Endothelial cell of umbilical vein (primary cell): Measurements from ENCODE around the gene COL5A3. TPM values are rescaled to one million over a fixed set of nuclear protein-coding genes. Genes with fewer than 3 reads are reported as not detected.

Source experiments
- BruUV-seq: library from RNA; stranded (reverse); fragments of 400-500 nt; replicated peaks from 2 replicates; lab custom pipeline; 2021; lab: Mats Ljungman, UMichigan
- CTCF ChIA-PET: fragments of 300-600, 350-600 bp; sonication (Branson Sonifier 250); formaldehyde crosslinking; loops from one replicate; lab custom pipeline; 2021; ENCODE audit warnings: antibody characterized with exemption, inconsistent platforms; lab: Charles Lee
- POLR2A ChIA-PET: fragments of 300-600, 350-600 bp; sonication (Branson Sonifier 250); formaldehyde crosslinking; loops from one replicate; lab custom pipeline; 2021; ENCODE audit warnings: antibody characterized with exemption, inconsistent platforms; lab: Charles Lee
- DNase-seq: peaks from one replicate; pipeline ENCODE4 v3.0.0-alpha.2; 2011; ENCODE audit warnings: low read depth, low spot score
- FAIRE-seq: peaks from 2 replicates; lab custom pipeline; 2011; peaks lifted over from hg19 to GRCh38; lab: Jason Lieb, UNC
- H2AFZ ChIP-seq: 2 replicates; pipeline ENCODE4 v1.6.0; 2012; ENCODE audit warnings: low read depth, low read length, control low read depth, inconsistent platforms
- H3K27ac ChIP-seq: 2 replicates; pipeline ENCODE4 v1.5.1; 2011; ENCODE audit warnings: low read depth, mild to moderate bottlenecking, control low read depth, low read length, moderate library complexity; ENCODE audit not compliant: insufficient read depth
- H3K27me3 ChIP-seq, 2 experiments: 2 replicates each; pipeline versions ENCODE4 v1.6.0 to v1.6.1; 2011; ENCODE audit warnings: low read length in 2 of 2, mixed read lengths in 1 of 2; ENCODE audit not compliant: control insufficient read depth in 2 of 2, insufficient read depth in 2 of 2
- H3K36me3 ChIP-seq, 2 experiments: 2 replicates in 1 of 2; 3 replicates in 1 of 2; pipeline ENCODE4 v1.5.1; 2011; ENCODE audit warnings: low read length in 2 of 2, mild to moderate bottlenecking in 1 of 2, moderate library complexity in 1 of 2; ENCODE audit not compliant: control insufficient read depth in 2 of 2, insufficient read depth in 2 of 2; ENCODE audit errors: extremely low read depth in 1 of 2
- H3K4me1 ChIP-seq: 3 replicates; pipeline ENCODE4 v1.5.1; 2011; ENCODE audit warnings: mild to moderate bottlenecking, low read length; ENCODE audit not compliant: control insufficient read depth, insufficient read depth; ENCODE audit errors: extremely low read depth
- H3K4me2 ChIP-seq: 2 replicates; pipeline ENCODE4 v1.6.1; 2011; ENCODE audit warnings: low read length, control low read depth, mixed read lengths; ENCODE audit not compliant: insufficient read depth
- H3K4me3 ChIP-seq, 3 experiments: fragments of 200-600 bp in 1 of 3; sonication (generic), shearing (Covaris generic) in 1 of 3; replicated peaks in 1 of 3; 2 replicates each; pipeline ENCODE4 v1.5.1; 2011 to 2016; ENCODE audit warnings: control low read depth in 3 of 3, low read length in 3 of 3, mild to moderate bottlenecking in 2 of 3, inconsistent platforms in 1 of 3, low read depth in 1 of 3, moderate library complexity in 1 of 3; ENCODE audit not compliant: insufficient read depth in 1 of 3
- H3K79me2 ChIP-seq: 2 replicates; pipeline ENCODE4 v1.6.0; 2012; ENCODE audit warnings: low read length, inconsistent platforms; ENCODE audit not compliant: control insufficient read depth, insufficient read depth
- H3K9ac ChIP-seq: replicated peaks from 2 replicates; pipeline ENCODE3; 2011; ENCODE audit warnings: low read length, control low read depth; ENCODE audit not compliant: insufficient read depth; ENCODE audit errors: extremely low read depth
- H3K9me1 ChIP-seq: replicated peaks from 3 replicates; pipeline ENCODE4 v1.6.0; 2011; ENCODE audit warnings: mild to moderate bottlenecking, low read length; ENCODE audit not compliant: control insufficient read depth, insufficient read depth; ENCODE audit errors: extremely low read depth
- H3K9me3 ChIP-seq: replicated peaks from 2 replicates; pipeline ENCODE4 v1.5.1; 2012; ENCODE audit warnings: low read length, inconsistent platforms; ENCODE audit not compliant: control insufficient read depth, insufficient read depth
- H4K20me1 ChIP-seq: replicated peaks from 2 replicates; pipeline ENCODE3; 2011; ENCODE audit warnings: mild to moderate bottlenecking, low read length; ENCODE audit not compliant: control insufficient read depth, insufficient read depth; ENCODE audit errors: extremely low read depth
- EZH2 ChIP-seq: IDR thresholded peaks from 2 replicates; pipeline ENCODE4 v1.6.1; 2012; ENCODE audit warnings: borderline replicate concordance, low read depth, mild to moderate bottlenecking, moderate library complexity, low read length, inconsistent platforms; ENCODE audit not compliant: severe bottlenecking
- FOS ChIP-seq: IDR thresholded peaks from 2 replicates; pipeline ENCODE4 v1.6.1; 2011; ENCODE audit warnings: mild to moderate bottlenecking, low read length, moderate library complexity, borderline replicate concordance; ENCODE audit not compliant: insufficient read depth
- GATA2 ChIP-seq: IDR thresholded peaks from 2 replicates; pipeline ENCODE4 v1.7.0; 2011; ENCODE audit warnings: low read depth, mild to moderate bottlenecking, moderate library complexity, mixed read lengths, low read length; ENCODE audit not compliant: insufficient read length, insufficient read depth
- JUN ChIP-seq: IDR thresholded peaks from 2 replicates; pipeline ENCODE4 v1.6.1; 2011; ENCODE audit warnings: borderline replicate concordance, low read depth; ENCODE audit not compliant: insufficient read length, insufficient read depth
- MYC ChIP-seq: IDR thresholded peaks from one replicate; pipeline ENCODE4 v1.6.1; 2011; ENCODE audit warnings: mild to moderate bottlenecking, low read depth, low read length
- POLR2A ChIP-seq: IDR thresholded peaks from 2 replicates; pipeline ENCODE4 v1.6.1; 2012; ENCODE audit warnings: low read depth, mild to moderate bottlenecking, control low read depth, low read length
- POLR2AphosphoS5 ChIP-seq: IDR thresholded peaks from 2 replicates; pipeline ENCODE4 v1.6.1; 2012; ENCODE audit warnings: low read depth, mild to moderate bottlenecking, control low read depth, low read length, moderate library complexity; ENCODE audit not compliant: insufficient read depth
- dilution Hi-C: fragments of 300-500 bp; cut with MboI; formaldehyde crosslinking; loops from one replicate; pipeline ENCODE4 v1.15.0; 2019; ENCODE audit warnings: low sequenced_read_pairs; ENCODE audit not compliant: extremely low pct_ligation_motif_present
- intact Hi-C: fragments of 100-400 bp; cut with micrococcal nuclease; formaldehyde crosslinking; loops from one replicate; pipeline ENCODE4 v1.10.0; 2022
- polyA plus RNA-seq, 4 experiments: library from polyadenylated mRNA; depleted of rRNA in 3 of 4; stranded (reverse) in 3 of 4; unstranded in 1 of 4; fragments of >200 nt; gene quantifications; 2 replicates each; pipeline versions ENCODE4 v1.2.1 to v1.2.3, GENCODE V29; 2011 to 2012; ENCODE audit warnings: missing spikeins in 1 of 4
- total RNA-seq: library from RNA; stranded (reverse); gene quantifications from 2 replicates; pipeline ENCODE4 v1.2.3, GENCODE V29; 2021
- TF ChIP-seq, protein P1 (sequence below), 2 donors: IDR thresholded peaks; 1 replicate in 1 of 2; 2 replicates in 1 of 2; pipeline ENCODE4 v1.5.1; 2011; ENCODE audit warnings: low read length in 2 of 2, mild to moderate bottlenecking in 2 of 2, moderate library complexity in 2 of 2, control low read depth in 1 of 2, inconsistent platforms in 1 of 2, low read depth in 1 of 2; ENCODE audit not compliant: insufficient read depth in 1 of 2; ENCODE audit errors: extremely low read depth in 1 of 2
- TF ChIP-seq, protein P2 (sequence below): IDR thresholded peaks from 2 replicates; pipeline ENCODE4 v1.6.1; 2011; ENCODE audit not compliant: insufficient read depth, insufficient read length

Gene COL5A3
- total and polyA plus RNA-seq, 2 donors (not counting 3 experiments of a cell fraction or from before 2014, with no cell fraction given) = not detected

DNA sequence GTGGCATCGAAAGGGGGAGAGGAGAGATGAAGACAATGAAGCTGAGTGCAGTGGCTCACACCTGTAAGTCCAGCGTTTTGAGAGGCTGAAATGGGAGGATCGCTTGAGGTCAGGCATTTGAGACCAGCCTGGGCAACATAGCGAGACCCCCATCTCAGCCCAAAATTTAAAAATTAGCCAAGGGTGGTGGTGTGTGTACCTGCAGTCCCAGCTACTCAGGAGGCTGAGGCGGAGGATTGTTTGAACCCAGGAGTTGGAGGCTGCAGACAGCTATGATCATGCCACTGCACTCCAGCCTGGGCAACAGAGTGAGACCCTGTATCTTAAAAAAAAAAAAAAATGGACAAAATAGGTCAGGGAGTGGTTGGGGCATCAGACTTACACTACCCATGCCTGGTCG is 10.5 kb upstream of the COL5A3 start:
- DNase-seq = no peak
- Histone ChIP-seq H3K27ac (no peak overlapping the region), H3K9ac (no peak overlapping the region), H3K36me3 (no peaks in the 10 kb centered on the region), H2AFZ (no peak overlapping the region), H3K27me3 (no peaks in the 10 kb centered on the region), H3K4me1 (no peaks in the 10 kb centered on the region), H3K4me3 (no peak overlapping the region), H4K20me1 (no peaks in the 10 kb centered on the region), H3K9me1 (no peaks in the 10 kb centered on the region), H3K9me3 (no peaks in the 10 kb centered on the region), H3K79me2 (no peaks in the 10 kb centered on the region), H3K4me2 (no peak overlapping the region)
- intact Hi-C loops = no loop called here
- dilution Hi-C loops = no loop called here
- FAIRE-seq = no peak
- ChIA-PET POLR2A (no interaction called here), CTCF (interaction anchor here (1.3 to 2.4 kb wide), 2 partner anchors 16 to 21 kb away, joined by 3 to 10 read pairs; no protein-coding TSS in a partner anchor)
- no peak for TF ChIP-seq POLR2AphosphoS5
- no peak for TF ChIP-seq FOS
- no peak for TF ChIP-seq POLR2A
- no peak for TF ChIP-seq GATA2
- TF ChIP-seq, protein P1, sequence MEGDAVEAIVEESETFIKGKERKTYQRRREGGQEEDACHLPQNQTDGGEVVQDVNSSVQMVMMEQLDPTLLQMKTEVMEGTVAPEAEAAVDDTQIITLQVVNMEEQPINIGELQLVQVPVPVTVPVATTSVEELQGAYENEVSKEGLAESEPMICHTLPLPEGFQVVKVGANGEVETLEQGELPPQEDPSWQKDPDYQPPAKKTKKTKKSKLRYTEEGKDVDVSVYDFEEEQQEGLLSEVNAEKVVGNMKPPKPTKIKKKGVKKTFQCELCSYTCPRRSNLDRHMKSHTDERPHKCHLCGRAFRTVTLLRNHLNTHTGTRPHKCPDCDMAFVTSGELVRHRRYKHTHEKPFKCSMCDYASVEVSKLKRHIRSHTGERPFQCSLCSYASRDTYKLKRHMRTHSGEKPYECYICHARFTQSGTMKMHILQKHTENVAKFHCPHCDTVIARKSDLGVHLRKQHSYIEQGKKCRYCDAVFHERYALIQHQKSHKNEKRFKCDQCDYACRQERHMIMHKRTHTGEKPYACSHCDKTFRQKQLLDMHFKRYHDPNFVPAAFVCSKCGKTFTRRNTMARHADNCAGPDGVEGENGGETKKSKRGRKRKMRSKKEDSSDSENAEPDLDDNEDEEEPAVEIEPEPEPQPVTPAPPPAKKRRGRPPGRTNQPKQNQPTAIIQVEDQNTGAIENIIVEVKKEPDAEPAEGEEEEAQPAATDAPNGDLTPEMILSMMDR (IDR thresholded peaks at IDR 0.05; ENCODE audit: extremely low read depth in 1 of 2, insufficient read depth in 1 of 2, low read depth in 1 of 2, low read length in 2 of 2) = no peak
- TF ChIP-seq MYC = no peak
- no peak for TF ChIP-seq EZH2
- no peak for TF ChIP-seq JUN
- TF ChIP-seq, protein P2, sequence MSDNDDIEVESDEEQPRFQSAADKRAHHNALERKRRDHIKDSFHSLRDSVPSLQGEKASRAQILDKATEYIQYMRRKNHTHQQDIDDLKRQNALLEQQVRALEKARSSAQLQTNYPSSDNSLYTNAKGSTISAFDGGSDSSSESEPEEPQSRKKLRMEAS = no peak
- no TSS peak for BruUV-seq
